ENCODE results near the gene CLCN5. TPM values are rescaled to one million over a fixed set of nuclear protein-coding genes. Genes with fewer than 3 reads are reported as not detected.

CLCN5 gene
- total RNA-seq, 2 experiments from 2014 or later, result 0.61 to 1.6 TPM

DNA sequence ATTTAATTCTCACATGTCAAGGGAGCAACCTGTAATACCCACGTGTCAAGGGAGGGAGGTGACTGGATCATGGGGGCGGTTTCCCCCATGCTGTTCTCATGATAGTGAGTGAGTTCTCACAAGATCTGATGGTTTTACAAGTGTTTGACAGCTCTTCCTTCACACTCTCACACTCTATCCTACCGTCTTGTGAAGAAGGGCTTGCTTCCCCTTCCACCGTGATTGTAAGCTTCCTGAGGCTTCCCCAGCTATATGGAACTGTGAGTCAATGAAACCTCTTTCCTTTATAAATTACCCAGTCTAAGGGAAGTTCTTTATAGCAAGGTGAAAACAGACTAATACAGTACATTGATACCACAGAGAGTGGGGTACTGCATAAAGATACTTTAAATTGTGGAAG lies 25.4 kb upstream of the CLCN5 start:
- DNase-seq (no peak), ATAC-seq (ENCODE audit: poor library complexity) (no peak)
- no peak overlapping the region for H3K4me3 ChIP-seq (ENCODE audit: low read length)
- peaks cover 4% of the 10 kb centered on the region for H3K9me3 Mint-ChIP-seq
- intact Hi-C loops (cut with DNase I, micrococcal nuclease), result no loop called here
- TF ChIP-seq, protein P1, sequence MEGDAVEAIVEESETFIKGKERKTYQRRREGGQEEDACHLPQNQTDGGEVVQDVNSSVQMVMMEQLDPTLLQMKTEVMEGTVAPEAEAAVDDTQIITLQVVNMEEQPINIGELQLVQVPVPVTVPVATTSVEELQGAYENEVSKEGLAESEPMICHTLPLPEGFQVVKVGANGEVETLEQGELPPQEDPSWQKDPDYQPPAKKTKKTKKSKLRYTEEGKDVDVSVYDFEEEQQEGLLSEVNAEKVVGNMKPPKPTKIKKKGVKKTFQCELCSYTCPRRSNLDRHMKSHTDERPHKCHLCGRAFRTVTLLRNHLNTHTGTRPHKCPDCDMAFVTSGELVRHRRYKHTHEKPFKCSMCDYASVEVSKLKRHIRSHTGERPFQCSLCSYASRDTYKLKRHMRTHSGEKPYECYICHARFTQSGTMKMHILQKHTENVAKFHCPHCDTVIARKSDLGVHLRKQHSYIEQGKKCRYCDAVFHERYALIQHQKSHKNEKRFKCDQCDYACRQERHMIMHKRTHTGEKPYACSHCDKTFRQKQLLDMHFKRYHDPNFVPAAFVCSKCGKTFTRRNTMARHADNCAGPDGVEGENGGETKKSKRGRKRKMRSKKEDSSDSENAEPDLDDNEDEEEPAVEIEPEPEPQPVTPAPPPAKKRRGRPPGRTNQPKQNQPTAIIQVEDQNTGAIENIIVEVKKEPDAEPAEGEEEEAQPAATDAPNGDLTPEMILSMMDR (IDR thresholded peaks at IDR 0.05), result no peak
- H3K9me3 ChIP-seq (ENCODE audit: control insufficient read depth in 1 of 2, insufficient read depth in 1 of 2, low read length in 2 of 2), result peaks cover 6 to 7% of the 10 kb centered on the region in 2 experiments
- CTCF ChIA-PET, result no interaction called here
- no peaks in the 10 kb centered on the region for H3K36me3 Mint-ChIP-seq (ENCODE audit: low read depth)
- H3K4me3 Mint-ChIP-seq, result no peak overlapping the region
- POLR2A ChIA-PET, result no interaction called here
- H3K4me1 Mint-ChIP-seq (ENCODE audit: low read depth), result no peaks in the 10 kb centered on the region
- H3K27me3 Mint-ChIP-seq, result peaks cover 33% of the 10 kb centered on the region
- H3K27ac Mint-ChIP-seq, result no peak overlapping the region
- H3K27me3 ChIP-seq (ENCODE audit: control insufficient read depth in 1 of 2, insufficient read depth in 2 of 2, low read length in 2 of 2), result no peaks in the 10 kb centered on the region
- no peaks in the 10 kb centered on the region for H3K4me1 ChIP-seq (ENCODE audit: insufficient read depth, low read length)
- H3K27ac ChIP-seq (ENCODE audit: low read depth in 1 of 2, low read length in 2 of 2), result no peak overlapping the region
- no peaks in the 10 kb centered on the region for H3K36me3 ChIP-seq (ENCODE audit: insufficient read depth, low read length)

DNA sequence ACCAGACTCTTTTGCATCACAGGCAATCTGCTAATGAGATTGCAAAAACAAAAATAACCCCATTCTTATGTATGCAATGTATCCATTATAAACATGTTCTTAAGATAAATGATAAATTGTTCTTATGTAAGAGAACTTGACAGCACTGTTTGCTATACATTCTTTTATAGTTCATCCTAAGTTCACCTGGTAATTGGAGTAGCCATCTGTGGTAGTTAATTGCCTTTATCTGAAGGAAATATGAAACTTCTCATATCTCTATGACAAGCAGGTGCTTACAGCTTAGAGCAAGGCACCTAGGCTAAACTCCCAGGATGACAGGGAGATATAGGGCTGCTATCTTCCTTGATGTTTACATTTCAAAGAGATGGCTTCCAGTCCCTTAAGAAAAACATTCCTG lies 21.3 kb upstream of the CLCN5 start:
- Histone ChIP-seq H3K4me3 (ENCODE audit: low read length) (no peak overlapping the region), H3K27me3 (ENCODE audit: control insufficient read depth in 1 of 2, insufficient read depth in 2 of 2, low read length in 2 of 2) (peaks cover 0 to 2% of the 10 kb centered on the region in 2 experiments), H3K9me3 (ENCODE audit: control insufficient read depth in 1 of 2, insufficient read depth in 1 of 2, low read length in 2 of 2) (peaks cover 6 to 7% of the 10 kb centered on the region in 2 experiments), H3K4me1 (ENCODE audit: insufficient read depth, low read length) (no peaks in the 10 kb centered on the region), H3K36me3 (ENCODE audit: insufficient read depth, low read length) (no peaks in the 10 kb centered on the region), H3K27ac (ENCODE audit: low read depth in 1 of 2, low read length in 2 of 2) (no peak overlapping the region)
- no peak overlapping the region for H3K27ac Mint-ChIP-seq
- no peak overlapping the region for H3K4me3 Mint-ChIP-seq
- H3K4me1 Mint-ChIP-seq (ENCODE audit: low read depth), result no peaks in the 10 kb centered on the region
- CTCF ChIA-PET, result interaction anchor here (1.5 kb wide), 1 partner anchor 18 kb away, joined by 4 read pairs; no protein-coding TSS in a partner anchor
- no peak for ATAC-seq (ENCODE audit: poor library complexity)
- no peak for DNase-seq
- peaks cover 4% of the 10 kb centered on the region for H3K9me3 Mint-ChIP-seq
- intact Hi-C loops (cut with DNase I, micrococcal nuclease), result no loop called here
- peaks cover 35% of the 10 kb centered on the region for H3K27me3 Mint-ChIP-seq
- H3K36me3 Mint-ChIP-seq (ENCODE audit: low read depth), result no peaks in the 10 kb centered on the region
- TF ChIP-seq, protein P1 (IDR thresholded peaks at IDR 0.05), result no peak
- POLR2A ChIA-PET, result interaction anchor here (0.8 kb wide), 1 partner anchor 304 kb away, joined by 4 read pairs; the partner anchor contains the start of gene CCNB3

DNA sequence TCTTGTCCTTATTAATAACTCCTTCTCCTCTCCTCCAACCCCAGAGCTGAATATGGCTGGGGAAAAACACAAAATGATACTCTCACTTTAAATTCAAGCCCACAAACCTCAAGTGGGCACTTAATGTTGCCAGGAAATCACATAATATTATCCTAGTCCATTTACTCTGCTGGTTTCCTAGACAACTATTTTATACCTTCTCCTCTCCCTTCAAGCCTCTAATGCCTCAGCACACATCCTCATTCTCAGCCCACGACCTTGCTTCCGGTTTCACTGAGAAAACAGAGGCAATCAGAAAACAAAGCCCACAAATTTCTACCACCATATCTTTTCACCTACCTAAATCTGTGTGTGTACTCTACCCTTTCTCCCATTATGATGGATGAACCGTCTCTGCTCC lies 12.1 kb upstream of the CLCN5 start:
- H3K4me1 ChIP-seq (ENCODE audit: insufficient read depth, low read length), result peaks cover 8% of the 10 kb centered on the region
- H3K36me3 ChIP-seq (ENCODE audit: insufficient read depth, low read length), result no peaks in the 10 kb centered on the region
- POLR2A ChIA-PET, result no interaction called here
- no peaks in the 10 kb centered on the region for H3K9me3 ChIP-seq (ENCODE audit: control insufficient read depth in 1 of 2, insufficient read depth in 1 of 2, low read length in 2 of 2)
- no peak overlapping the region for H3K27ac Mint-ChIP-seq
- H3K27ac ChIP-seq (ENCODE audit: low read depth in 1 of 2, low read length in 2 of 2), result no peak overlapping the region
- no peaks in the 10 kb centered on the region for H3K27me3 ChIP-seq (ENCODE audit: control insufficient read depth in 1 of 2, insufficient read depth in 2 of 2, low read length in 2 of 2)
- TF ChIP-seq, protein P1 (IDR thresholded peaks at IDR 0.05), result no peak
- CTCF ChIA-PET, result no interaction called here
- no peaks in the 10 kb centered on the region for H3K27me3 Mint-ChIP-seq
- H3K4me3 Mint-ChIP-seq, result no peak overlapping the region
- no peak overlapping the region for H3K4me3 ChIP-seq (ENCODE audit: low read length)
- no peaks in the 10 kb centered on the region for H3K9me3 Mint-ChIP-seq
- ATAC-seq (ENCODE audit: poor library complexity), result peak; percentile 44
- no peaks in the 10 kb centered on the region for H3K36me3 Mint-ChIP-seq (ENCODE audit: low read depth)
- H3K4me1 Mint-ChIP-seq (ENCODE audit: low read depth), result peaks cover 22% of the 10 kb centered on the region
- DNase-seq, result peak in 1 of 14 experiments; percentile 13
- intact Hi-C loops (cut with DNase I, micrococcal nuclease), result loop anchor here in 1 of 2 experiments (10.0 kb wide), 1 partner anchor 174 kb away; no protein-coding TSS in a partner anchor

All from CD4-positive, alpha-beta T cell (primary cell).